ENCODE results near the gene MASP1. TPM values are rescaled to one million over a fixed set of nuclear protein-coding genes. Genes with fewer than 3 reads are reported as not detected.

Gene MASP1
- total RNA-seq, 2 donors from 2014 or later = 1.9 to 2.6 TPM

- H3K27ac ChIP-seq = peak overlapping the region; percentile 76 to 80
- H3K36me3 ChIP-seq = no peaks in the 10 kb centered on the region
- H3K4me1 ChIP-seq (ENCODE audit: control insufficient read depth in 1 of 2, low read depth in 2 of 2) = peaks cover 31 to 67% of the 10 kb centered on the region in 2 donors
- H3K27me3 ChIP-seq (replicated peaks; ENCODE audit: insufficient read depth) = no peaks in the 10 kb centered on the region
- DNase-seq (ENCODE audit: low spot score) (no peak), ATAC-seq (ENCODE audit: insufficient number of reproducible peaks, low FRiP score, low read depth) (no peak)
- H3K4me3 ChIP-seq = no peak overlapping the region
- TF ChIP-seq CTCF (IDR thresholded peaks at IDR 0.05) = no peak
- no peaks in the 10 kb centered on the region for H3K9me3 ChIP-seq
Observed at GRCh38 chr3:187211532-187212195, 79.9 kb downstream of the MASP1 start.

GRCh38 chr3:187210545-187211327 lies 80.8 kb downstream of the MASP1 start:
- ATAC-seq (ENCODE audit: insufficient number of reproducible peaks, low FRiP score, low read depth) (peak; percentile 94), DNase-seq (ENCODE audit: low spot score) (no peak)
- Histone ChIP-seq H3K27me3 (replicated peaks; ENCODE audit: insufficient read depth) (no peaks in the 10 kb centered on the region), H3K4me1 (ENCODE audit: control insufficient read depth in 1 of 2, low read depth in 2 of 2) (peaks cover 31 to 67% of the 10 kb centered on the region in 2 donors), H3K27ac (peak overlapping the region; percentile 76 to 80), H3K36me3 (no peaks in the 10 kb centered on the region), H3K9me3 (no peaks in the 10 kb centered on the region), H3K4me3 (no peak overlapping the region)
- TF ChIP-seq CTCF (IDR thresholded peaks at IDR 0.05) = no peak

- H3K4me1 ChIP-seq (ENCODE audit: control insufficient read depth in 1 of 2, low read depth in 2 of 2) = peaks cover 31 to 67% of the 10 kb centered on the region in 2 donors
- ATAC-seq (ENCODE audit: insufficient number of reproducible peaks, low FRiP score, low read depth) (no peak), DNase-seq (ENCODE audit: low spot score) (no peak)
- no peaks in the 10 kb centered on the region for H3K36me3 ChIP-seq
- no peak overlapping the region for H3K4me3 ChIP-seq
- H3K27ac ChIP-seq = peak overlapping the region; percentile 66 to 80
- no peaks in the 10 kb centered on the region for H3K9me3 ChIP-seq
- no peaks in the 10 kb centered on the region for H3K27me3 ChIP-seq (replicated peaks; ENCODE audit: insufficient read depth)
- no peak for TF ChIP-seq CTCF (IDR thresholded peaks at IDR 0.05)
Observed at GRCh38 chr3:187210091-187210490, 81.4 kb downstream of the MASP1 start.

- TF ChIP-seq CTCF (IDR thresholded peaks at IDR 0.05) = no peak
- DNase-seq (ENCODE audit: low spot score) = no peak
- Histone ChIP-seq H3K4me3 (no peak overlapping the region), H3K36me3 (no peaks in the 10 kb centered on the region), H3K9me3 (no peaks in the 10 kb centered on the region), H3K27me3 (replicated peaks; ENCODE audit: insufficient read depth) (no peaks in the 10 kb centered on the region), H3K27ac (peak overlapping the region; percentile 66 to 80), H3K4me1 (ENCODE audit: control insufficient read depth in 1 of 2, low read depth in 2 of 2) (peaks cover 31 to 67% of the 10 kb centered on the region in 2 donors)
- ATAC-seq (ENCODE audit: insufficient number of reproducible peaks, low FRiP score, low read depth) = no peak
Observed at GRCh38 chr3:187209491-187209890, 82.0 kb downstream of the MASP1 start.

GRCh38 chr3:187208159-187208558 lies 83.4 kb downstream of the MASP1 start:
- DNase-seq (ENCODE audit: low spot score) = no peak
- Histone ChIP-seq H3K36me3 (no peaks in the 10 kb centered on the region), H3K27me3 (replicated peaks; ENCODE audit: insufficient read depth) (no peaks in the 10 kb centered on the region), H3K9me3 (no peaks in the 10 kb centered on the region), H3K4me1 (ENCODE audit: control insufficient read depth in 1 of 2, low read depth in 2 of 2) (peaks cover 31 to 62% of the 10 kb centered on the region in 2 donors), H3K27ac (peak overlapping the region; percentile 48 to 80), H3K4me3 (no peak overlapping the region)
- ATAC-seq (ENCODE audit: insufficient number of reproducible peaks, low FRiP score, low read depth) = no peak
- no peak for TF ChIP-seq CTCF (IDR thresholded peaks at IDR 0.05)

All from thoracic aorta (tissue), 2 donors.